ENCODE measurements around the gene EGLN1.
A peak's percentile ranks its signal among the peaks of the same experiment; 100 is the strongest.

The EGLN1 gene

GRCh38 chr1:231334952-231335351 lies 87.1 kb downstream of the EGLN1 start:
- H3K9ac ChIP-seq (ENCODE audit: low read depth, low read length): peak overlapping the region; percentile 20

GRCh38 chr1:231334079-231334666 lies 87.9 kb downstream of the EGLN1 start:
- H3K27me3 ChIP-seq (ENCODE audit: insufficient read depth, low read length, poor library complexity): no peaks in the 10 kb centered on the region
- peaks cover 36% of the 10 kb centered on the region for H4K20me1 ChIP-seq (ENCODE audit: insufficient read depth, low read length)
- DNase-seq (no peak), ATAC-seq (ENCODE audit: insufficient read depth, low read depth) (no peak)
- H2AFZ ChIP-seq (ENCODE audit: low read depth, low read length): no peak overlapping the region
- no peak overlapping the region for H3K27ac ChIP-seq (ENCODE audit: low read length)
- no peak for TF ChIP-seq EZH2 (IDR thresholded peaks at IDR 0.05; ENCODE audit: borderline replicate concordance, low read depth, low read length, severe bottlenecking)
- TF ChIP-seq CTCF (IDR thresholded peaks at IDR 0.05; ENCODE audit: borderline replicate concordance, extremely low read depth, low read length, poor library complexity, severe bottlenecking): no peak
- no peaks in the 10 kb centered on the region for H3K9me3 ChIP-seq (ENCODE audit: insufficient read depth, low read length, severe bottlenecking)
- peak overlapping the region; percentile 97 for H3K4me2 ChIP-seq (ENCODE audit: insufficient read depth, low read length)
- H3K36me3 ChIP-seq (ENCODE audit: insufficient read depth, low read length): peaks cover 20% of the 10 kb centered on the region
- H3K4me3 ChIP-seq (ENCODE audit: low read depth in 1 of 2, low read length in 2 of 2): peak overlapping the region; percentile 14 to 83; a peak in 3 of 4 replicates
- H3K9ac ChIP-seq (ENCODE audit: low read depth, low read length): peak overlapping the region; percentile 20
- peaks cover 64% of the 10 kb centered on the region for H3K79me2 ChIP-seq (ENCODE audit: insufficient read depth, low read length)
- H3K4me1 ChIP-seq (ENCODE audit: insufficient read depth, low read length): peaks cover 49% of the 10 kb centered on the region

More at GRCh38 chr1:231334952-231335351, 87.1 kb downstream of the EGLN1 start:
- H3K79me2 ChIP-seq (ENCODE audit: insufficient read depth, low read length): peaks cover 72% of the 10 kb centered on the region
- H3K4me2 ChIP-seq (ENCODE audit: insufficient read depth, low read length): peak overlapping the region; percentile 97
- no peak overlapping the region for H2AFZ ChIP-seq (ENCODE audit: low read depth, low read length)
- H3K4me1 ChIP-seq (ENCODE audit: insufficient read depth, low read length): peaks cover 57% of the 10 kb centered on the region
- peaks cover 26% of the 10 kb centered on the region for H3K36me3 ChIP-seq (ENCODE audit: insufficient read depth, low read length)
- H3K4me3 ChIP-seq (ENCODE audit: low read depth in 1 of 2, low read length in 2 of 2): peak overlapping the region; percentile 14 to 83; a peak in 3 of 4 replicates
- no peak for TF ChIP-seq EZH2 (IDR thresholded peaks at IDR 0.05; ENCODE audit: borderline replicate concordance, low read depth, low read length, severe bottlenecking)
- TF ChIP-seq CTCF (IDR thresholded peaks at IDR 0.05; ENCODE audit: borderline replicate concordance, extremely low read depth, low read length, poor library complexity, severe bottlenecking): no peak
- ATAC-seq (ENCODE audit: insufficient read depth, low read depth) (no peak), DNase-seq (no peak)
- no peaks in the 10 kb centered on the region for H3K9me3 ChIP-seq (ENCODE audit: insufficient read depth, low read length, severe bottlenecking)
- H4K20me1 ChIP-seq (ENCODE audit: insufficient read depth, low read length): peaks cover 42% of the 10 kb centered on the region
- no peaks in the 10 kb centered on the region for H3K27me3 ChIP-seq (ENCODE audit: insufficient read depth, low read length, poor library complexity)
- H3K27ac ChIP-seq (ENCODE audit: low read length): no peak overlapping the region

GRCh38 chr1:231332761-231333160 lies 89.3 kb downstream of the EGLN1 start:
- DNase-seq: no peak
- Histone ChIP-seq H3K79me2 (ENCODE audit: insufficient read depth, low read length) (peaks cover 53% of the 10 kb centered on the region), H3K4me2 (ENCODE audit: insufficient read depth, low read length) (peak overlapping the region; percentile 97; the same call in 1 of the 2 replicates), H3K9me3 (ENCODE audit: insufficient read depth, low read length, severe bottlenecking) (no peaks in the 10 kb centered on the region), H3K27ac (ENCODE audit: low read length) (no peak overlapping the region), H3K27me3 (ENCODE audit: insufficient read depth, low read length, poor library complexity) (no peaks in the 10 kb centered on the region), H2AFZ (ENCODE audit: low read depth, low read length) (no peak overlapping the region), H3K36me3 (ENCODE audit: insufficient read depth, low read length) (peaks cover 20% of the 10 kb centered on the region), H3K4me3 (ENCODE audit: low read depth in 1 of 2, low read length in 2 of 2) (0 out of 4 replicates have a peak overlapping the region, but pooled peaks of 1 of the 2 experiments have one; percentile 18), H3K9ac (ENCODE audit: low read depth, low read length) (no peak overlapping the region), H4K20me1 (ENCODE audit: insufficient read depth, low read length) (peaks cover 36% of the 10 kb centered on the region), H3K4me1 (ENCODE audit: insufficient read depth, low read length) (peaks cover 45% of the 10 kb centered on the region)
- TF ChIP-seq CTCF (IDR thresholded peaks at IDR 0.05; ENCODE audit: borderline replicate concordance, extremely low read depth, low read length, poor library complexity, severe bottlenecking): no peak
- TF ChIP-seq EZH2 (IDR thresholded peaks at IDR 0.05; ENCODE audit: borderline replicate concordance, low read depth, low read length, severe bottlenecking): no peak
- no peak for ATAC-seq (ENCODE audit: insufficient read depth, low read depth)

Measured in DND-41 (cell line).